Fibroblast of skin of left quadriceps (primary cell): ENCODE results near the gene MRPS18A.
"Not testable (repeated sequence)": the region's sequence is repeated elsewhere in the genome, so short reads cannot be mapped to it uniquely, and the experiment has no call there.

ENCODE experiments used
- DNase-seq, 2 experiments: peaks; one replicate each; pipeline ENCODE4 v3.0.0-alpha.2; 2013; ENCODE audit warnings: low read depth in 2 of 2

Gene MRPS18A

DNA sequence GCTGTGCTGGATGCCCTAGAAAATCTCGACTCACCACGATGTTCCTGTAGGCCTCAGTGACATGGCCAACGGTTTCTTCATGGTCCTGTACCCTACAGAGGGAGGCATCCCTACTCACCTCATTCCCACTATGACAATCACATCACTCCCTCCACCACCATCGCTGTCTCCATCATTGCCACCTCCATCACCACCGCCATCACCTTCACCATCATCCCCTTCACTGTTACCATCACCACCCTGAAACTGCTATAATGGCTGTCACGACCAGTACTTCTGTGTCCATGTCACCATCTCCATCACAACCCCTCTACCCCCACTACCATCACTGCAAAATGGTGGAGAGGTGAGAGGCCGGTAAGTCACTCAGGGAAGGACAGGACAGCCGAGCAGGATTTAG is 29.8 kb upstream of the MRPS18A start:
- no peak for DNase-seq

DNA sequence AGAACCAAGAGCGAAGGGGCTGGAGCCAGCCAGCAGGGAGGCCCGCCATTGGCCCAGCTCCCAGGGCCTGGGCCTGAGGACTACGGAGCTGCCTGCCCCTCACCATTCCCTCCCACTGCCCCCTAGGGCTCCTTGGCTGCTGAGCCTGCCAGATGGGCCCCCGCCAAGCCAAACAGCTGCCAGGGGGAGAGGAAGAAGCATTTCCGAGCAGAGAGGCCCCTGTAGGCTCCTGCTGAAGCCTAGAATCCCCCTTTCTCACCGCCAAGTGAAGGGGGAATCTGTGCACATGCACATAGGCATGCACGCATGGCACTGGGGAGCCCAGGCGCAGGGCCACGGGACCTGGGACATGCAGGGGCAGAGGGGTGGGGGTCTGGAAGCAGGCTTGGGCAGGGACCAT is 28.5 kb upstream of the MRPS18A start:
- DNase-seq, result no peak

DNA sequence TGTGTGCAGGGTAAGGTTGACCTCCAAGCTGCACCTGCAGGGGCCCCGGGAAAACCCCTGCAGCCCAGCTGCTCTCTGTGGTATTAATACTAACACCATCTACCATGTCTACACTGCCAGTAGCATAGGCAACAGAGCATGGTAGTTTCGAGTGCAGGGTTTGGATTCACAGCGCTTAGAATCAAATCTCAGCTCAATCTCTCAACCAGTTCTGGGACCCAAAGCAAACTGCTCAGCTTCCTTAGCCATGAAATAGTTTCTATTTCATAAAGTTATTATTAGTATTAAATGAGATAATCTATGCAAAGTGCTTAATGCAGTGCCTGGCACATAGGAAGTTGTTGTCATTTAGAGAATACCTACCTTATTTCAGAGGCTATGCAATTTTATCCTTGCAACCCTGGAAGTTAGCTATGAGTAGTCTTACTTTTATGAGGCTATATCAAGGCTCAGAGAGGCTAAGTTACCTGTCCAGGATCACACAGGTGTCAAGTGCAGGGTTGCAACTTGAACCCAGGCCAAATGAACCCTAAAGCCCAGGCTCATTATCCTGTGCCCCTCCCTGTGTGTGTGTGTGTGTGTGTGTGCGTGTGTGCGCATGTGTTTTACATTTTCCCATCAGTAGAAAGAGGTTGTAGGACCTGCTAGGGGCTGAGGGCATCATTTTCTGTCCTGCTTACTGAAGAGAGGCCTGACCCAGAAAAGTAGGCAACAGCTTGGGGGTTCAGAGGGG is 27.6 kb upstream of the MRPS18A start:
- DNase-seq, result no peak

DNA sequence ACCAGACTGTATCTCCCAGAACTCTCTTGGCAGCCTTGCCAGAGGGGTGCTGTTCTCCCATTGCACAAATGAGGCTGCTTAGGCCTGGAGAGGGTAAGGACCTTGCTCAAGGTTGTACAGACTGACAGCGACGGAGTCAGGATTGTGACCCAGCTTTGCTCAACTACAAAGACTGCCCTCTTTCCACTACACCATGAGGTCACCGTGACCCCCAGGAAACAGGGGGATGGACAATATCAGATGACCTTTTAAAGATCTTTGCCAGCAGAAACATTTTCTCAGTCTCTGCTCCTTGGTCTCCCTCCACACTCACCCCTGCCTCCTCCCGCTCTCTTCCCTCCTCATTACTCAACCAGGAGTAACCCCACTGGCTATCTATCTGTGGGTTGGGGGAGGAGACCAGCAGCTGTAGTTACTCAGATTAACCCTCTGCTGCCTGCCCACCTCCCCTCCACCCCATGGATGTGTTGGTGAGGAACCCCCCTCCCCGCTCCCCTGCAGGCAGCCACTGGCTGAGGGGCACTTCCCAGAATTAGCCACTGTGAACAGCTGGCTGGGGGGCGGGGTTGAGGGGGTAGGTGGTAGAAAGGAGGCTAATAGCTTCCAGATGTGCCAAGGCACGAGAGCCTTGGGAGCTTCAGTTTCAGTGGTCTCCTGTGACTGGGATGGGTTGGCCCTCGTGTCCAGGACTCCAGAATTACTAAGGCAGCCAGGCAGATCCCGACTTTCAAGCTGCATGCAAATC is 26.9 kb upstream of the MRPS18A start:
- DNase-seq, result peak; percentile 80 to 81

DNA sequence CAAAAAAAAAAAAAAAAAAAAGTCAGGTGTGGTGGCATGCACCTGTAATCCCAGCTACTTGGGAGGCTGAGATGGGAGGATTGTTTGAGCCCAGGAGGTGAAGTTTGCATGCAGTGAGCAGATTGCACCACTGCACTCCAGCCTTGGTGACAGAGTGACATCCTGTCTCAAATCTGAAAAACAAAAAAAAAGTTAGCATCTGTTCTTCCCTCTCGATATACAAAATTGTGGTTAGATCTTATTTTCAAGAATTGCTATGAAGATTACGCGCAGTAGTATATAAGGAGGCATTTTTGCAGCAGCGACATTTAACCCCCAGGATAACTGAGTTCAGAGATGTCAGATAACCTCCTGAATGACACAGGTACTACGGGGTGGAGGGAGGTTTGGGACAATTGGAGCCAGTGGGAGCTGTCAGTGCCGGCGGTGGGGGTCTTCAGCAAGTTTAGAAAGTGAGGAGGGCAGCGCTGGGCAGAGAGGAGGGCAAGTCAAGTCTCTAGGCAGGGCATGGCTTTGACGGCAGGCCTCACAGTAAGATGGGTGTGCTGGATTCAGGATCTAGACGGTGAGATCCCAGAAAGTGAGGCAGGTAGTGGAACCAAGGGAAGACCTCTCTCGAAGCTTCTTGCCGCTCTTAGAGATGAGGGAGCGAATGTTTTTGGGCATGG is 26.2 kb upstream of the MRPS18A start:
- DNase-seq, result no peak

DNA sequence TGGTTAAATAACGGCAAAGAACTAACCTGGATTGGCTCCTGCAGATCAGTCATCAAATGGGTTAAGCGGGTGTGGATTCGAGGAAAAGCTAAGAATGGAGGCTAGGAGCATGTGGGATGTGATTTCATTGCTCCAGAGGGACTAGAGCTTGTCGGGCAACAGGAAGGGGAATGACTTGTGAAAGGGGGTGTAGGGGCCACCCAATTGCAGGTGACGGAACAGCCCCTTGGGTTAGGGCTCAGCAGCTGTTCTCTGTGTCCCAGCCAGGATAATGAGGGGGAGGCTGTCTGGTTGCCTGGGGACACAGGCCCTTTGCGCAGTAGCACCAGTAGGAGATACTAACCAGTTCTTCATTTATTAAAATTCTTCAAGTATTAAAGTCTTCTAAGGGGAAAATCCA is 25.0 kb upstream of the MRPS18A start:
- no peak for DNase-seq

DNA sequence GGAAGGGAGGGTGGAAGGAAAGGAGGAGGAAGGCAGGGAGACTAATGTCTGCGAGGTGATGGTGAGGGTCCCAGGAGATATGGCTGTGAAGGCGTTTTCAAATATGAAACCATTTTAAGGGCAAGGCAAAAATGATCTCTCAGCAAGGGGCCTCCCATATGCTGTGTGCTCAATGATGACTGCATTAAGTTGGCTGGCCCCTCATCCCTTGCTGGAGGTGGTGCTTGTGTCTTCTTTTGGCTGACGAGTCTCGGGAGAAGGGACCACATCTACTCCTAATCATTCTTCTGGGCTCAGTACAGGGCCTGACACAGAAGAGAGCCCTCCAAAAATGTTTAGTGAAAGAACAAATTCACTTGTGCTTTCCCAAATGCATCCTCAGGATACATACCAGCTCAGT is 23.0 kb upstream of the MRPS18A start:
- no peak for DNase-seq

DNA sequence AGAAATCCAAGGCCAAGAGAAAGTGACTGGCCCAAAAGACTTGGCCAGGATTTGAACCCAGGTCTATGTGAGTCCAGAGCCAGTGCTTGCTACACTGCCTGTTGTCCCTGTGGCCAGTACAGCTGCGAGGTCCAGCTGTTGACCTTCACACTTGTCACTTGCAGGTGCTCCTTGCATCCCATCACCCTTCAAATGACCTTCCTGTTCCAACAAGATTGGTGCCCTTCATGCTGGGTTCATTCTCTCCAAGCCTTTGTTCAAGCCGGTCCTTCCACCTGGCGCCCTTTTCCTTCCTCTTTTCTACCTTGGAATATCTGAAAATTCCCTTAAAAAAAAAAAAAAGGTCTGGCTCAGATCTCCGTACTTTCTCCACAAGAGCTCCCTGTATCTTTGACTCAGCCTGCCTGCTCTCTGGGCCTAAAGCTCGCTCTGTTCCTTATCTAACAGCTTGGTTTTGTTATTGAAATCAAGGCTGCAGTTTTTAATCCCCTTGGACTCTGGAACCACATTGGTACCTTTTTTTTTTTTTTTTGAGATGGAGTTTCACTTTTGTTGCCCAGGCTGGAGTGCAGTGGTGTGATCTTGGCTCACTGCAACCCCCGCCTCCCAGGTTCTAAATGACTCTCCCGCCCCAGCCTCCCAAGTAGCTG is 22.2 kb upstream of the MRPS18A start:
- DNase-seq, result no peak

DNA sequence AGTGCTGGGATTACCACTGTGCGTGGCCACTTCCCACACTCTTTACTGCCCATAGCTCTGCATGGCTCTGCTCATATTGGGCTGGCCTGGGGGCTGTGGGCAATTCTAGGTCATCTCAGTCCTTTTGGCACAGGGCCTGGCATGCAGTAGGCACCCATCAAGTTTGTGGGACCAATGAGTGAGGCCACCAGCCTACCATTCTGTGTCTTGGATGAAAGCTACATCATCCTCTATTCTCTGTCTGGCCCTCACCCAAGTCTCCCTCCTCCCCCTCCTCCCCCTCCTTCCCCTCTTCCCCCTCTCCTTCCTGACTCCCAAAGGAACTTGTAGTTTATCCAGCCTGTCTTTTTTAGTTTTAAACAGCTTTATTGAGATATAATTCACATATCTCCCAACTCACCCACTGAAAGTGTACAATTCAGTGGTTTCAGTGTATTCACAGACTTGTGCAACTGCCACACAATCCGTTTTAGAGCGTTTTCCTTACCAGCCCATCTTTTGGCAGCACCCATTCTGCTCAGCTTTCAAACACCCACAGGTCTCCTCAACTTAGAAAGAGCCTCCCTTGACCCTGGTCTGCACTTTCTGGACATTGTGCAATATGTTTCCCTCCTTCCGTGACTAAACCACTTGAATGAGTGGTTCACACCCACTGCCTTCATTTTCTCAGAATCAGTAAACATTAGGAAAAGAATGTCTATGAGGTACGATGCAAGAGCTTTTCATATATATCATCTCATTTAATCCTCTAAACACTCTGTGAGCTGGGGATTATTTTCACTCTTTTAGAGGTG is 21.5 kb upstream of the MRPS18A start:
- DNase-seq, result no peak

DNA sequence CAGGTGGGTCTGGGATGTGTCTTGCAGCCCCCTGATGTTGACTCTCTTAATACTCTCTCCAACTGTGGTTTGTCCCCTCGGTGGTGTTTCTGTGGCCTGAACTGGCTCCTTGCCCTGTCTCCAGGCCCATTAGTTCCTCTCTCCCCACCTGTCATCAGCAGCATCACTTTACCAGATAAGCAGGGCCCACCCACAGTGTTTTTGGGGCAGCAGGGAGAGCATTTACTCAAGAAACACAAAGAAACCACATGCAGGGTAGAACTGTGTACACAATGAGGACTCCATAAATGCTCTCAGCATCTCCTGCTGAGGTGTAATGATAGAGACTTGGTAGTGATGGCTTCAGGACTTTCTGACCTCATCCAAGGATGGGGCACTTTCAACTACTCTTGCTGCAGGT is 20.2 kb upstream of the MRPS18A start:
- no peak for DNase-seq

DNA sequence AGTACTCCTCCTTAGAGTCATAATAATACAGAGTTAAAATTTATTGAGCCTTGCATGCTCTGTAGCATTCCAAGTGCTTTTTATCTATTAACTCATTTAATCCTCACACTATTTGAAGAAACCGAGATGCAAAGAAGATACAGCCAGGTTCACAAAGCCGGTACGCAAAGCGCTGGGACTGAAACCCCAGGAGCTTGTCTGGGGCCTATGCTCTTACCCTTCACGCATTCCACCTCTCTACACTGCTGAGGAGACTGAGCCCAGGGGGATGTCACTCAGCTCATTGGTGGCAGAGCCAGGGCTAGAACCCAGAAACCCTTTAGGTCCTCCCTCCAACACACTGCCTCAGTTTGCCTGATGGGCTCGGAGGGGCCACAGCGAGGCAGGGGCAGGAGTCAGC is 19.7 kb upstream of the MRPS18A start:
- no peak for DNase-seq

DNA sequence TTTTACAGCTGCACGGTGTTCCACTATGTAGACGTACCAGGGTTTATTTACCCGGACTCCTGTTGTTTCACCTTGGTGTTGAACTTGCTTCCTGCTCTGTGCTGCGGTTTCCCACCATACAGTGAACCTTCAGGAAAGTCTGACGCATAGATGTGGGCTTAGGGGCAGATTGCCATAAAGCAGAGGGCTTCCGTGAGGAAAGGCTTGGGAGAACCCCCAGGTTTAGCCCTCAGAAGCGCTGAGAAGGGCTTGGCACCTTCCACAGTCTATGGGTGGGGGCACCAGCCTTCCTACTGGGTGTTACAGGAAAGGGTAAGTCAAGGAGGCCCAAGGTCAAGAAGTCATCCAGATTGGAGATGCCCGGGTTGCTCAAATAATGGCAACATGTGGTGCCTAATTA is 19.2 kb upstream of the MRPS18A start:
- DNase-seq, result no peak

DNA sequence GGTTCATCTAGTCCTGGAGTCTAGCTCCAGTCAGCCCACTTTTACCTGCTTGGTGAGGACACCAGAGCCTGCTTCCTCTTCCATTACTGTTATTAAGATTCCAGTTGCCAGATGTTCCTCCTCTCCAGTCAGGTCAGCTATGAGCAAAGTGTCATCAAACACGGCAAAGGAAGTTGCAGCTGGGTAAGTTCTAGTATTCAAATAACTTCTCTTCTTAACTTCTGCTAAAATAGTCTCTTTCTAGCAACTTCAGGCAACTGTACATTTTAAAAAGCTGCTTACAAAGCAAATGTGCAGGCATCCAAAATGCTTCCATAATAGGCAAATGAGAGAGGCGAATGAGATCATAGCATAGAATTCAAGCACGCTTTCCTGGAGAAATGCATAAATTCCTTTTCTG is 18.4 kb upstream of the MRPS18A start:
- no peak for DNase-seq

DNA sequence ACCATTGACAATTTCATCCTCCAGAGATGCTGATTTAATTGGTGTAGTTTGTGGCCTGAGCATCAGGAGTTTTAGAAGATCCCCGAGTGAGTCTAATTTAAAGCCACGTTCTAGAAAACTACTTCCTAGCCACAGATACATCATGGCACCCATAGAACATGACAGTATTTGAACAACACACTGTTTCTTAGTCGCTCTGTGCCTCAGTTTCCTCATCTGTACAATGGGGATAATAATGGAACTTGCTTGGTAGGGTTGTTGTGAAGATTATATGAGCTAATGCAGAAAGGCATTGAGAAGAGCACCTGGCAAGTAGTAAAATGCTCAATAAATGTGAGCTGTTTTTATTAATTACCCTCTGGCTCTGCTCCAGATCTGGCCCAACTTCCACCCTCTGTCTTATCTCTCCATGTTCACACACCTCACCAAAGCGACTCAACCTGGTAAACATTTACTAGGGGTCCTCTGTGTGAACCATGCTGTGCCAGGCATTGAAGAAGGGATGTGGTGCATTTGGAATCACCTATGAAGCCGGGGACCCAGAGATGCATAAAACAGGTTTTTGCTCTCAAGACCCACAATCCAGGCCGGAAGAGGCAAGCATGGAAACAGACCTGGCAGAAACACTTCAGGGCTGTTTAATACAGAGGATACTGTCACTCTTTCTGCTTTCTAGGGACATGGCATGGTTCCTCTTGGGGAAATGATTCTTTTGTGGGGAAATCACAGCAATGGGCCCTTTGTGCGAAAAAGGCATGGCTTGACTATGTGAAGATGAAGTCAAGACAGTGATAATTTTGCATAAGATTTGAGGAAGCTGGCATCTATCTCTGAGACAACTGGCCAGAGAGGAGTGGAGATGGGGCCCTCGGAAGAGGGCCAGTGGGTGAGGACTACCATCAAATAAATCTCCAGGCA is 16.2 kb upstream of the MRPS18A start:
- DNase-seq, result no peak

DNA sequence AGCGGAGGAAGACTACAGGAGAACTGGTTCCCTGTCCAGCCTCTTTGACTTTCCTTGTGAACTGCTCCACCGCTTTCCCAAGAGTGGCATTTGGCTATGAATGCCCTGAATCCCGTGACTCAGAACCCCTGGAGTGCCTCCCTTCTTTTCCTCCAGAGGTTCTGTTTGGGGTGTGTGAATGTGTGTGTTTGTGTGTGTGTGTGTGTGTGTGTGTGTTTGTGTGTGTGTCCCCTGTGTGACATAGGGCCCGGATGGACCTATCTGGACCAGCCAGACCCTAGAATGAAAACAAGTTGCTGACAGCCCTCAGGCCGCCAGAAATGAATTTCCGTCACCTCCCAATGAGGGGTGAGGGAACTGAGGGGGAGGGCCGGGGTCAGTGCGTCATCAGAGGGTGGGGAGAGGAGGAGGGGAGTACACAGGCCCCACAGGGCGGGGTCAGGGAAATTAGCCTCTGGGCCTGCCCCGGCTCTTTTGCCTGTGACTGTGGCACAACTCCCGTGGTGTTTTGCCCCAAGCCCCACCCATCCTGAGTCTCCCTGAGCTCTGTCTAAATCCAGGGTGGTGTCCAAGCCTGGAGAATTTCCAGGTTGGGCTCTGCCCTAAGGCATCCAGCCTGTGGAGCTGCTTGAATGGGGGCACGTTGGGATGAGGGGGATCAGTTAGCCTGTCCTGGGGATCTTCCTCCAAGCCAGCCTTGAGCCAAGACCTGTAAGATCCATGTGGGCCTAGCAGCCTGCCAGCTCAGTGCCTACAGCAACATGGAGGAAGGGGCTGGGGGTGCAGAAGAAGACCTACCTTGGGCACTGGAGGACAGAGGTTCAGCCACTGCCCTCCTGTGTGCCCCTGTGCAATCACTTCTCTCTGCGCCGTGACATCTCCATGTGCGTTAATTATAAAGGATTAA is 15.2 kb upstream of the MRPS18A start:
- peak; percentile 84 to 86 for DNase-seq

DNA sequence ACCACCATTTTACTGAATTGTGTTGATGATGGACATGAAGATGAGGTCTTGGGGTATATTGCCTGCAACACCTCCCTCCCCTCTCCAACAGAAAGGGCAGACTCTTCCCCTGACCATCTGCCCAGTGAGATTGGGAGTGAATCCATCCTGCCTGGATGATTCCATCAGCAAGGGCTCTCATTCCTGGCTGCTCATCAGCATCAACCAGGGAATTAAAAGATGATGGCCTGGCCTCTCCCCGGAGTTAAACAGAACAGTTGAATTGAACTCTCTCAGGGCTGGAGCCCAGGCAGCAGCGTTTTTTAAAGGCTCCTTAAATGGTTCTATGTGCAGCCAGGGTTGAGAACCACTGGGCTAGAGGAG is 14.6 kb upstream of the MRPS18A start:
- no peak for DNase-seq

DNA sequence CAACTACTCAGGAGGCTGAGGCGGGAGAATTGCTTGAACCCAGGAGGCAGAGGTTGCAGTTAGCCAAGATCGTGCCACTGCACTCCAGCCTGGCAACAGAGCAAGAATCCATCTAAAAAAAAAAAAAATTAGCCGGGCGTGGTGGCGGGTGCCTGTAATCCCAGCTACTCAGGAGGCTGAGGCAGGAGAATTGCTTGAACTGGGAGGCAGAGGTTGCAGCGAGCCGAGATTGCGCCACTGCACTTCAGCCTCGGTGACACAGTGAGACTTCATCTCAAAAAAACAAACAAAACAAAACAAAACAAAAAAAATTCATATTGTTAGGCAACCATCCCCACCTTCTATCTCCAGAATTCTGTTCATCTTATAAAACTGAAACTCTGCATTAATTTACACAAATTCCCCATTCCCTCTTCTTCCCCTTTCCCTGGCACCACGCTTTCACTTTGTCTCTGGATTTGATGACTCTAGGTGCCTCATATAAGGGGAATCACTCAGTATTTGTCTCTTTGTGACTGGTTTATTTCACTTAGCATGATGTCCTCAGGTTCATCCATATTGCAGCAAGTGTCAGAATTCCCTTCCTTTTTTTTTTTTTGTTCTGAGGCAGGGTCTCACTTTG is 13.5 kb upstream of the MRPS18A start:
- DNase-seq, result not testable (repeated sequence)

DNA sequence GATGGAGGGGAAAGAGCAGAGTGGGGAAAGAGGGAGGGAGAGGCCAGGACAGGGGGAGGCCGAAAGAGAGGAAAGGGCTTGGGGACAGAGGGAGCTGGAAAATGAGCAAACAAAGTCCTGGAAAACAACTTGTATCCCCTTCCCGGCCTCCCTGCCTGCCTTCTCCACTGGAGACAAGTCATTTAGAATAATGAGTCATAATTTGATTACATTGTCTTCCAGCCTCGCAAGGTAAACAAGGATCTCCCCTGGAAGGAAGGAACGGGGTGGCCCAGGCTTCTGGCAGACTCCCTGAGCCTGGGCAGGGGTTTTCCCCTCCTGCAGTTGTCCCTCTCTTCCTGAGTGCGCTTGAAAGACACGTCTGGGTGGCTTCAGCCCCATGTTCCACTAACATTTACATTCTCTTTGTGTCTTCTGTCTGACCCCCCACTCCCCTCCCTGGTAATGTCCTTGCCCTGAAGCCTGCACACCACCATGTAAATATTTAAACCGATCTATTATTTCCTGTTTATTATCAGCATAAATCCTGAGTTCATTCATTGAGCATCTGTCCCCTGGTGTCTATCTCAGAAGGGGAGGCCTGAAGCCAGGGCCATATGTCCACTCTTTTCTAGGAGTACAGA is 12.1 kb upstream of the MRPS18A start:
- no peak for DNase-seq
